Measurements from ENCODE around the gene CYRIA. TPM values are rescaled to one million over a fixed set of nuclear protein-coding genes. Genes with fewer than 3 reads are reported as not detected.
A peak's percentile ranks its signal among the peaks of the same experiment; 100 is the strongest.

Gene CYRIA
- polyA plus RNA-seq, 1 of the 3 experiments (the other 2 are of a cell fraction): 0.13 TPM

DNA sequence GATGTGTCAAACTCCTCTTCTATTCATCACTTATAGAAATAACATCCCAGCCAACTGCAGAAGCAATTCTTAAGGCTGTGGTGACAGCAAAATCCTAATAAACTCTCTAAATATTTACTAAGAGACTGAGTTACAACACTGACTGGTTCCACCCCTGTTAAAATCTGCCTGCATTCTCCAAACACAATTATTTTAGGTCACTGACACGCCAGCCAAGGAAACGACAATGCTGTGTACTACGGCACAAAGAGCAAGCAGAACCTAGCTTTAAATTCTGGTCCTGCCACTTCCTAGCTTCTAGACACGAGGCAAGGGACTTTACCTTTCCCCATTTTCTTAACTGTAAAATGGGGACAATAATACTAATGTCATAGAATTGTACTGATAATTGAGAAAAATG lies 4.1 kb downstream of the CYRIA start (continued):
- TF ChIP-seq, protein P1, sequence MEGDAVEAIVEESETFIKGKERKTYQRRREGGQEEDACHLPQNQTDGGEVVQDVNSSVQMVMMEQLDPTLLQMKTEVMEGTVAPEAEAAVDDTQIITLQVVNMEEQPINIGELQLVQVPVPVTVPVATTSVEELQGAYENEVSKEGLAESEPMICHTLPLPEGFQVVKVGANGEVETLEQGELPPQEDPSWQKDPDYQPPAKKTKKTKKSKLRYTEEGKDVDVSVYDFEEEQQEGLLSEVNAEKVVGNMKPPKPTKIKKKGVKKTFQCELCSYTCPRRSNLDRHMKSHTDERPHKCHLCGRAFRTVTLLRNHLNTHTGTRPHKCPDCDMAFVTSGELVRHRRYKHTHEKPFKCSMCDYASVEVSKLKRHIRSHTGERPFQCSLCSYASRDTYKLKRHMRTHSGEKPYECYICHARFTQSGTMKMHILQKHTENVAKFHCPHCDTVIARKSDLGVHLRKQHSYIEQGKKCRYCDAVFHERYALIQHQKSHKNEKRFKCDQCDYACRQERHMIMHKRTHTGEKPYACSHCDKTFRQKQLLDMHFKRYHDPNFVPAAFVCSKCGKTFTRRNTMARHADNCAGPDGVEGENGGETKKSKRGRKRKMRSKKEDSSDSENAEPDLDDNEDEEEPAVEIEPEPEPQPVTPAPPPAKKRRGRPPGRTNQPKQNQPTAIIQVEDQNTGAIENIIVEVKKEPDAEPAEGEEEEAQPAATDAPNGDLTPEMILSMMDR (IDR thresholded peaks at IDR 0.05): no peak

DNA sequence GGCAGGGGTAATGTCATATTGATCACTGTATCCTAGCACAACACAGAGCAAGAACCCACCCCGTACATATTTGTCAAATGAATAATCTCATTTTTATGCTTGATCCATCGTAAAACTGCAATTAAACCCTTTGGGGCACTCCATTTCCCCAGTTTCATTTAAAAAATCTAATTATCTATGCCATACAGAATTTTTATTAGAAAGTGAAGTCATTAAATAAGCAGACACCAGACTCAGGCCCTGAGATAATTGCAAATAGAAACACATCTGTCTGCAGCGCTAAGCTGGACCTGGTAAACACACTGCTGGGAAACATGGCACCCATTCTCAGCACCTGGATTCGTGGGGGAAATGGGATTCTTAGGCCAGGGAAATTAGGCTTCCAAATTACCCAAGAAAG lies 5.1 kb downstream of the CYRIA start:
- H3K9me3 ChIP-seq: no peaks in the 10 kb centered on the region
- ChIA-PET CTCF (interaction anchor here (1.9 to 8.5 kb wide), 3 partner anchors 14 to 96 kb away, joined by 5 to 48 read pairs (median 6); no protein-coding TSS in a partner anchor), POLR2A (no interaction called here)
- H3F3A ChIP-seq (replicated peaks; ENCODE audit: insufficient read depth): no peaks in the 10 kb centered on the region
- no peak for DNase-seq
- no peak overlapping the region for H2AFZ ChIP-seq (ENCODE audit: low read depth)
- no peak for TF ChIP-seq GATA2 (CRISPR knock-in tag; IDR thresholded peaks at IDR 0.05)
- TF ChIP-seq SIN3A (IDR thresholded peaks at IDR 0.05; ENCODE audit: borderline replicate concordance, low read depth, low read length): no peak
- TF ChIP-seq, protein P2, sequence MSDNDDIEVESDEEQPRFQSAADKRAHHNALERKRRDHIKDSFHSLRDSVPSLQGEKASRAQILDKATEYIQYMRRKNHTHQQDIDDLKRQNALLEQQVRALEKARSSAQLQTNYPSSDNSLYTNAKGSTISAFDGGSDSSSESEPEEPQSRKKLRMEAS (IDR thresholded peaks at IDR 0.05; ENCODE audit: low read depth): no peak
- TF ChIP-seq RXRA (IDR thresholded peaks at IDR 0.05; ENCODE audit: borderline replicate concordance, low read depth): no peak
- TF ChIP-seq TAF1 (IDR thresholded peaks at IDR 0.05; ENCODE audit: borderline replicate concordance, low read depth, low read length): no peak
- TF ChIP-seq SMC3 (IDR thresholded peaks at IDR 0.05; ENCODE audit: low read depth, low read length): no peak
- TF ChIP-seq, protein P3, sequence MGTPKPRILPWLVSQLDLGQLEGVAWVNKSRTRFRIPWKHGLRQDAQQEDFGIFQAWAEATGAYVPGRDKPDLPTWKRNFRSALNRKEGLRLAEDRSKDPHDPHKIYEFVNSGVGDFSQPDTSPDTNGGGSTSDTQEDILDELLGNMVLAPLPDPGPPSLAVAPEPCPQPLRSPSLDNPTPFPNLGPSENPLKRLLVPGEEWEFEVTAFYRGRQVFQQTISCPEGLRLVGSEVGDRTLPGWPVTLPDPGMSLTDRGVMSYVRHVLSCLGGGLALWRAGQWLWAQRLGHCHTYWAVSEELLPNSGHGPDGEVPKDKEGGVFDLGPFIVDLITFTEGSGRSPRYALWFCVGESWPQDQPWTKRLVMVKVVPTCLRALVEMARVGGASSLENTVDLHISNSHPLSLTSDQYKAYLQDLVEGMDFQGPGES (IDR thresholded peaks at IDR 0.05; ENCODE audit: low read depth, low read length): no peak
- TF ChIP-seq, protein P4, sequence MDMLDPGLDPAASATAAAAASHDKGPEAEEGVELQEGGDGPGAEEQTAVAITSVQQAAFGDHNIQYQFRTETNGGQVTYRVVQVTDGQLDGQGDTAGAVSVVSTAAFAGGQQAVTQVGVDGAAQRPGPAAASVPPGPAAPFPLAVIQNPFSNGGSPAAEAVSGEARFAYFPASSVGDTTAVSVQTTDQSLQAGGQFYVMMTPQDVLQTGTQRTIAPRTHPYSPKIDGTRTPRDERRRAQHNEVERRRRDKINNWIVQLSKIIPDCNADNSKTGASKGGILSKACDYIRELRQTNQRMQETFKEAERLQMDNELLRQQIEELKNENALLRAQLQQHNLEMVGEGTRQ (IDR thresholded peaks at IDR 0.05; ENCODE audit: borderline replicate concordance, low read depth, low read length): no peak
- TF ChIP-seq, protein P5, sequence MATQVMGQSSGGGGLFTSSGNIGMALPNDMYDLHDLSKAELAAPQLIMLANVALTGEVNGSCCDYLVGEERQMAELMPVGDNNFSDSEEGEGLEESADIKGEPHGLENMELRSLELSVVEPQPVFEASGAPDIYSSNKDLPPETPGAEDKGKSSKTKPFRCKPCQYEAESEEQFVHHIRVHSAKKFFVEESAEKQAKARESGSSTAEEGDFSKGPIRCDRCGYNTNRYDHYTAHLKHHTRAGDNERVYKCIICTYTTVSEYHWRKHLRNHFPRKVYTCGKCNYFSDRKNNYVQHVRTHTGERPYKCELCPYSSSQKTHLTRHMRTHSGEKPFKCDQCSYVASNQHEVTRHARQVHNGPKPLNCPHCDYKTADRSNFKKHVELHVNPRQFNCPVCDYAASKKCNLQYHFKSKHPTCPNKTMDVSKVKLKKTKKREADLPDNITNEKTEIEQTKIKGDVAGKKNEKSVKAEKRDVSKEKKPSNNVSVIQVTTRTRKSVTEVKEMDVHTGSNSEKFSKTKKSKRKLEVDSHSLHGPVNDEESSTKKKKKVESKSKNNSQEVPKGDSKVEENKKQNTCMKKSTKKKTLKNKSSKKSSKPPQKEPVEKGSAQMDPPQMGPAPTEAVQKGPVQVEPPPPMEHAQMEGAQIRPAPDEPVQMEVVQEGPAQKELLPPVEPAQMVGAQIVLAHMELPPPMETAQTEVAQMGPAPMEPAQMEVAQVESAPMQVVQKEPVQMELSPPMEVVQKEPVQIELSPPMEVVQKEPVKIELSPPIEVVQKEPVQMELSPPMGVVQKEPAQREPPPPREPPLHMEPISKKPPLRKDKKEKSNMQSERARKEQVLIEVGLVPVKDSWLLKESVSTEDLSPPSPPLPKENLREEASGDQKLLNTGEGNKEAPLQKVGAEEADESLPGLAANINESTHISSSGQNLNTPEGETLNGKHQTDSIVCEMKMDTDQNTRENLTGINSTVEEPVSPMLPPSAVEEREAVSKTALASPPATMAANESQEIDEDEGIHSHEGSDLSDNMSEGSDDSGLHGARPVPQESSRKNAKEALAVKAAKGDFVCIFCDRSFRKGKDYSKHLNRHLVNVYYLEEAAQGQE (IDR thresholded peaks at IDR 0.05; ENCODE audit: low read depth, low read length): no peak
- TF ChIP-seq, protein P1 (IDR thresholded peaks at IDR 0.05): no peak
- no peak for TF ChIP-seq NFIC (IDR thresholded peaks at IDR 0.05; ENCODE audit: borderline replicate concordance)
- no peak for TF ChIP-seq MXI1 (IDR thresholded peaks at IDR 0.05; ENCODE audit: low read depth, low read length)
- TF ChIP-seq NRF1 (IDR thresholded peaks at IDR 0.05; ENCODE audit: low read depth, low read length): no peak
- TF ChIP-seq, protein P6, sequence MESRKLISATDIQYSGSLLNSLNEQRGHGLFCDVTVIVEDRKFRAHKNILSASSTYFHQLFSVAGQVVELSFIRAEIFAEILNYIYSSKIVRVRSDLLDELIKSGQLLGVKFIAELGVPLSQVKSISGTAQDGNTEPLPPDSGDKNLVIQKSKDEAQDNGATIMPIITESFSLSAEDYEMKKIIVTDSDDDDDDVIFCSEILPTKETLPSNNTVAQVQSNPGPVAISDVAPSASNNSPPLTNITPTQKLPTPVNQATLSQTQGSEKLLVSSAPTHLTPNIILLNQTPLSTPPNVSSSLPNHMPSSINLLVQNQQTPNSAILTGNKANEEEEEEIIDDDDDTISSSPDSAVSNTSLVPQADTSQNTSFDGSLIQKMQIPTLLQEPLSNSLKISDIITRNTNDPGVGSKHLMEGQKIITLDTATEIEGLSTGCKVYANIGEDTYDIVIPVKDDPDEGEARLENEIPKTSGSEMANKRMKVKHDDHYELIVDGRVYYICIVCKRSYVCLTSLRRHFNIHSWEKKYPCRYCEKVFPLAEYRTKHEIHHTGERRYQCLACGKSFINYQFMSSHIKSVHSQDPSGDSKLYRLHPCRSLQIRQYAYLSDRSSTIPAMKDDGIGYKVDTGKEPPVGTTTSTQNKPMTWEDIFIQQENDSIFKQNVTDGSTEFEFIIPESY (IDR thresholded peaks at IDR 0.05; ENCODE audit: borderline replicate concordance, low read depth): no peak
- no peak for TF ChIP-seq EP300 (IDR thresholded peaks at IDR 0.05; ENCODE audit: borderline replicate concordance in 1 of 2, low read depth in 1 of 2, low read length in 1 of 2)
- TF ChIP-seq YY1 (IDR thresholded peaks at IDR 0.05; ENCODE audit: low read depth): no peak
- no peak for TF ChIP-seq RFX5 (IDR thresholded peaks at IDR 0.05; ENCODE audit: low read length)
- H4K20me1 ChIP-seq (ENCODE audit: insufficient read depth): no peaks in the 10 kb centered on the region
- peaks cover 13% of the 10 kb centered on the region; the same call in 1 of the 2 replicates for H3K27me3 ChIP-seq (ENCODE audit: insufficient read depth)
- no peak overlapping the region for H3K9ac ChIP-seq
- no peaks in the 10 kb centered on the region for H3K79me2 ChIP-seq (ENCODE audit: insufficient read depth)
- no peaks in the 10 kb centered on the region for H3K9me2 ChIP-seq
- WGBS (ENCODE audit: low lambda C conversion rate): 33% methylated on average over 4 of the region's 4 CpGs
- H3K27ac ChIP-seq (ENCODE audit: low read depth in 2 of 2, low read length in 1 of 2): peak overlapping the region in 1 of 2 experiments; percentile 45; a peak in 1 of 4 replicates
- no peaks in the 10 kb centered on the region for H3K36me3 ChIP-seq (replicated peaks in 1 of 2; ENCODE audit: control insufficient read depth in 1 of 2, insufficient read depth in 2 of 2, low read length in 1 of 2)
- peaks cover 0 to 38% of the 10 kb centered on the region in 2 experiments; a peak in 2 of 4 replicates for H3K4me1 ChIP-seq (ENCODE audit: control insufficient read depth in 1 of 2, insufficient read depth in 2 of 2, low read depth in 1 of 2, low read length in 1 of 2)
- no peak overlapping the region for H3K4me3 ChIP-seq (ENCODE audit: low read depth in 2 of 2, low read length in 1 of 2)
- no peak overlapping the region for H3K4me2 ChIP-seq
